Adrenal gland (tissue), 12 donors: ENCODE data around the gene NUSAP1. TPM values are rescaled to one million over a fixed set of nuclear protein-coding genes. Genes with fewer than 3 reads are reported as not detected.

Experiments used
- DNase-seq, 7 donors: peaks; one replicate each; pipeline ENCODE4 v3.0.0-alpha.2; 2019 to 2020
- H3K27ac ChIP-seq, 5 donors: fragments of 200-600 bp; sonication (generic) in 4 of 5; 1 replicate in 3 of 5; 2 replicates in 2 of 5; pipeline versions ENCODE4 v1.5.1 to v1.8.0; 2016 to 2020; ENCODE audit warnings: mild to moderate bottlenecking in 1 of 5
- H3K27me3 ChIP-seq: fragments of 200-600 bp; 2 replicates; pipeline ENCODE4 v1.8.0; 2021
- H3K36me3 ChIP-seq, 2 donors: fragments of 200-600 bp; replicated peaks in 1 of 2; 1 replicate in 1 of 2; 2 replicates in 1 of 2; pipeline versions ENCODE4 v1.5.1 to v1.8.0; 2018 to 2022
- H3K4me1 ChIP-seq, 2 donors: fragments of 200-600 bp; replicated peaks in 1 of 2; 1 replicate in 1 of 2; 2 replicates in 1 of 2; pipeline versions ENCODE4 v1.5.1 to v1.8.0; 2018 to 2021
- H3K4me3 ChIP-seq, 4 donors: fragments of 200-600 bp; sonication (generic) in 3 of 4; one replicate each; pipeline ENCODE4 v1.5.1; 2016 to 2018
- H3K9me3 ChIP-seq, 3 donors: fragments of 200-600 bp; sonication (generic) in 1 of 3; replicated peaks in 1 of 3; 1 replicate in 2 of 3; 2 replicates in 1 of 3; pipeline versions ENCODE4 v1.5.1 to v1.8.0; 2016 to 2021
- POLR2A ChIP-seq, 2 donors: fragments of 450-650 bp; IDR thresholded peaks; one replicate each; pipeline ENCODE4 v1.6.1; 2017; ENCODE audit warnings: antibody characterized with exemption in 2 of 2, mild to moderate bottlenecking in 2 of 2, moderate library complexity in 1 of 2
- WGBS, 4 donors: extraction: QIAGEN DNeasy Blood & Tissue Kit in 2 of 4; methylation state at CpG; one replicate each; pipeline versions ENCODE4 v1.1.5 to v1.1.7; 2013 to 2017; 5-methylcytosine and 5-hydroxymethylcytosine counted together
- intact Hi-C, 2 donors: fragments of 100-400 bp; cut with DNase I; formaldehyde crosslinking; loops; one replicate each; pipeline versions ENCODE4 v1.14.1 to v1.15.0; 2022 to 2023
- polyA plus RNA-seq, 3 donors: library from polyadenylated mRNA; stranded (reverse); fragments of 200-250 nt in 2 of 3; fragments of 350-450 nt in 1 of 3; fragmentation: Illumina TruSeq in 1 of 3; extraction: RNeasy Lipid Tissue Mini Kit (QIAGEN cat#74804) in 1 of 3; gene quantifications; one replicate each; pipeline ENCODE4 v1.2.3, GENCODE V29; 2013 to 2014
- total RNA-seq, 9 donors: library from RNA; depleted of rRNA in 4 of 9; stranded (reverse); fragments of >200 nt in 4 of 9; fragments of 120-200 nt in 1 of 9; fragmentation: NEBNext Ultra II Directional in 1 of 9; extraction: Animal tissue kit (Norgen Biotek cat#: 25700) in 1 of 9; gene quantifications; one replicate each; pipeline versions ENCODE4 v1.1.0 to v1.2.4, GENCODE V29; 2013 to 2023
- TF ChIP-seq, protein P1 (sequence below), 6 experiments: fragments of 450-650 bp in 4 of 6; fragments of 200-600 bp in 2 of 6; sonication (generic) in 1 of 6; IDR thresholded peaks; 1 replicate in 5 of 6; 2 replicates in 1 of 6; pipeline versions ENCODE4 v1.5.1 to v1.8.0; 2016 to 2021; ENCODE audit warnings: antibody characterized with exemption in 6 of 6, mild to moderate bottlenecking in 2 of 6, moderate library complexity in 1 of 6
- donor health status: healthy with polysubstance abuse.
- donor health status: Bipolar disorder and iron deficiency.
- donor health status: DM: yes; HTN: yes; CAD: no.
- donor health status: DM: no; HTN: no; CAD: no.
- donor health status: DM: no; HTN: no; CAD: no.
- donor health status: DM: yes; HTN: yes; CAD: no.

The NUSAP1 gene
- total and polyA plus RNA-seq, 12 donors = 6.5 to 74.3 (median 22.4) TPM

GRCh38 chr15:41392659-41393058 lies 60.0 kb downstream of the NUSAP1 start:
- no peak overlapping the region for H3K4me3 ChIP-seq
- TF ChIP-seq, protein P1, sequence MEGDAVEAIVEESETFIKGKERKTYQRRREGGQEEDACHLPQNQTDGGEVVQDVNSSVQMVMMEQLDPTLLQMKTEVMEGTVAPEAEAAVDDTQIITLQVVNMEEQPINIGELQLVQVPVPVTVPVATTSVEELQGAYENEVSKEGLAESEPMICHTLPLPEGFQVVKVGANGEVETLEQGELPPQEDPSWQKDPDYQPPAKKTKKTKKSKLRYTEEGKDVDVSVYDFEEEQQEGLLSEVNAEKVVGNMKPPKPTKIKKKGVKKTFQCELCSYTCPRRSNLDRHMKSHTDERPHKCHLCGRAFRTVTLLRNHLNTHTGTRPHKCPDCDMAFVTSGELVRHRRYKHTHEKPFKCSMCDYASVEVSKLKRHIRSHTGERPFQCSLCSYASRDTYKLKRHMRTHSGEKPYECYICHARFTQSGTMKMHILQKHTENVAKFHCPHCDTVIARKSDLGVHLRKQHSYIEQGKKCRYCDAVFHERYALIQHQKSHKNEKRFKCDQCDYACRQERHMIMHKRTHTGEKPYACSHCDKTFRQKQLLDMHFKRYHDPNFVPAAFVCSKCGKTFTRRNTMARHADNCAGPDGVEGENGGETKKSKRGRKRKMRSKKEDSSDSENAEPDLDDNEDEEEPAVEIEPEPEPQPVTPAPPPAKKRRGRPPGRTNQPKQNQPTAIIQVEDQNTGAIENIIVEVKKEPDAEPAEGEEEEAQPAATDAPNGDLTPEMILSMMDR (IDR thresholded peaks at IDR 0.05) = no peak
- no peak for TF ChIP-seq POLR2A (IDR thresholded peaks at IDR 0.05)
- 93 to 98% (median 95%) methylated on average over 2 of the region's 2 CpGs for WGBS, 4 donors
- no peak for DNase-seq
- intact Hi-C loops = no loop called here
- H3K9me3 ChIP-seq = no peaks in the 10 kb centered on the region
- no peaks in the 10 kb centered on the region for H3K4me1 ChIP-seq
- no peaks in the 10 kb centered on the region for H3K27me3 ChIP-seq
- H3K36me3 ChIP-seq = peaks cover 0 to 46% of the 10 kb centered on the region in 2 donors
- no peak overlapping the region for H3K27ac ChIP-seq

- no peak overlapping the region for H3K27ac ChIP-seq
- H3K36me3 ChIP-seq = peaks cover 0 to 38% of the 10 kb centered on the region in 2 donors
- TF ChIP-seq, protein P1 (IDR thresholded peaks at IDR 0.05) = no peak
- no peak for TF ChIP-seq POLR2A (IDR thresholded peaks at IDR 0.05)
- intact Hi-C loops = no loop called here
- no peak for DNase-seq
- WGBS, 4 donors = 88 to 92% (median 91%) methylated on average over 4 of the region's 4 CpGs
- H3K4me3 ChIP-seq = no peak overlapping the region
- no peaks in the 10 kb centered on the region for H3K9me3 ChIP-seq
- no peaks in the 10 kb centered on the region for H3K4me1 ChIP-seq
- H3K27me3 ChIP-seq = no peaks in the 10 kb centered on the region
These were observed 62.2 kb downstream of the NUSAP1 start for GRCh38 chr15:41394924-41395323.

GRCh38 chr15:41396111-41396510 lies 63.4 kb downstream of the NUSAP1 start:
- WGBS, 4 donors = 78 to 91% (median 84%) methylated on average over 3 of the region's 3 CpGs
- H3K27me3 ChIP-seq = no peaks in the 10 kb centered on the region
- H3K9me3 ChIP-seq = no peaks in the 10 kb centered on the region
- H3K36me3 ChIP-seq = peaks cover 0 to 38% of the 10 kb centered on the region in 2 donors
- intact Hi-C loops = no loop called here
- H3K4me3 ChIP-seq = no peak overlapping the region
- no peaks in the 10 kb centered on the region for H3K4me1 ChIP-seq
- H3K27ac ChIP-seq = no peak overlapping the region
- TF ChIP-seq, protein P1 (IDR thresholded peaks at IDR 0.05) = no peak
- no peak for TF ChIP-seq POLR2A (IDR thresholded peaks at IDR 0.05)
- DNase-seq = no peak

- Histone ChIP-seq H3K27me3 (no peaks in the 10 kb centered on the region), H3K9me3 (no peaks in the 10 kb centered on the region), H3K27ac (peak overlapping the region; percentile 33 to 93 (median 76)), H3K36me3 (no peaks in the 10 kb centered on the region), H3K4me1 (no peaks in the 10 kb centered on the region), H3K4me3 (peak overlapping the region; percentile 78 to 91 (median 86))
- WGBS, 4 donors = 6 to 10% (median 8%) methylated on average over 9 of the region's 9 CpGs
- intact Hi-C loops = no loop called here
- DNase-seq = no peak
- TF ChIP-seq, protein P1 (IDR thresholded peaks at IDR 0.05) = no peak
- no peak for TF ChIP-seq POLR2A (IDR thresholded peaks at IDR 0.05)
These were observed 69.2 kb downstream of the NUSAP1 start for GRCh38 chr15:41401904-41402267.
